Adipocyte (in vitro differentiated cells): ENCODE measurements around the gene GRK4.
"Not testable (repeated sequence)": the region's sequence is repeated elsewhere in the genome, so short reads cannot be mapped to it uniquely, and the experiment has no call there.

Source experiments
- DNase-seq: peaks from one replicate; pipeline ENCODE4 v3.0.0-alpha.2; 2015; ENCODE audit warnings: low read depth
- H3K27me3 ChIP-seq: replicated peaks from 2 replicates; pipeline ENCODE4 v1.7.0; 2013; ENCODE audit warnings: mild to moderate bottlenecking, low read length, moderate library complexity; ENCODE audit not compliant: control insufficient read depth, insufficient read depth
- H3K36me3 ChIP-seq: 2 replicates; pipeline ENCODE4 v1.7.0; 2013; ENCODE audit warnings: low read length, mild to moderate bottlenecking, moderate library complexity; ENCODE audit not compliant: control insufficient read depth, insufficient read depth, severe bottlenecking
- H3K4me1 ChIP-seq: 2 replicates; pipeline ENCODE4 v1.7.0; 2013; ENCODE audit warnings: mild to moderate bottlenecking, low read length, moderate library complexity; ENCODE audit not compliant: control insufficient read depth, insufficient read depth
- H3K4me3 ChIP-seq: 2 replicates; pipeline ENCODE4 v1.7.0; 2013; ENCODE audit warnings: mild to moderate bottlenecking, low read length, moderate library complexity
- H3K9ac ChIP-seq: 2 replicates; pipeline ENCODE4 v1.7.0; 2013; ENCODE audit warnings: mild to moderate bottlenecking, low read length, moderate library complexity
- H3K9me3 ChIP-seq: 2 replicates; pipeline ENCODE4 v1.7.0; 2013; ENCODE audit warnings: mild to moderate bottlenecking, low read length, moderate library complexity; ENCODE audit not compliant: control insufficient read depth

GRK4 gene

DNA sequence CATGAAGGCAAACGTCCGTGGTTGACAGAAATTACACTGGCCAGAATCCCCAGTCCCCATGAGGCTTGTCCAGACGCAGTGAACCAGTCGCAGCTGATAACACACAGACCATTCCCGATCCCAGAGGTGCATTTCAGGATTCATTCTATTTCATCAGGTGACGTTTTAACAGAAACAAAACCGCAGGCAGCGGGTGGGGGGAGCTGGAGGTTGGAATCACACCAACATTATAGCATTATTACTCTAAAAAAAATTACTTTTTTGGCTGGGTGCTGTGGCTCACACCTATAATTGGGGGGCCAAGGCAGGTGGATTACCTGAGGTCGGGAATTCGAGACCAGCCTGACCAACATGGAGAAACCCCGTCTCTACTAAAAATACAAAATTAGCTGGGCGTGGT lies 25.4 kb upstream of the GRK4 start:
- H3K4me1 ChIP-seq, result peaks cover 24% of the 10 kb centered on the region
- DNase-seq, result no peak
- no peaks in the 10 kb centered on the region for H3K9me3 ChIP-seq
- H3K27me3 ChIP-seq, result no peaks in the 10 kb centered on the region
- H3K36me3 ChIP-seq, result peaks cover 64% of the 10 kb centered on the region
- H3K4me3 ChIP-seq, result no peak overlapping the region
- H3K9ac ChIP-seq, result no peak overlapping the region

DNA sequence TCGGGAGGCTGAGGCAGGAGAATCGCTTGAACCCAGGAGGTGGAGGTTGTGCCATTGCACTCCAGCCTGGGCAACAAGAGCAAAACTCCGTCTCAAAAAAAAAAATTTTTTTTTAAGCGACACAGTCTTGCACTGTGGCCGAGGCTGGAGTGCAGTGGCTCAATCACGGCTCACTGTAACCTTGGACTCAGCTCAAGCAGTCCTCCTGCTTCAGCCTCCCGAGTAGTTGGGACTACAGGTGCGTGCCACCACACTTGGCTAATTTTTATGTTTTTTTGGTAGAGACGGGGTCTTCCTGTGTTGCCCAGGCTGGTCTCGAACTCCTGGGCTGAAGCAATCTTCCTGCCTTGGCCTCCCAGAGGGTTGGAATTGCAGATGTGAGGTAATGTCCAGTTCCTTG lies 25.0 kb upstream of the GRK4 start:
- DNase-seq, H3K27me3 ChIP-seq, H3K9me3 ChIP-seq, H3K4me3 ChIP-seq, H3K9ac ChIP-seq: not testable (repeated sequence)
- Histone ChIP-seq H3K4me1 (peaks cover 24% of the 10 kb centered on the region), H3K36me3 (peaks cover 69% of the 10 kb centered on the region)

DNA sequence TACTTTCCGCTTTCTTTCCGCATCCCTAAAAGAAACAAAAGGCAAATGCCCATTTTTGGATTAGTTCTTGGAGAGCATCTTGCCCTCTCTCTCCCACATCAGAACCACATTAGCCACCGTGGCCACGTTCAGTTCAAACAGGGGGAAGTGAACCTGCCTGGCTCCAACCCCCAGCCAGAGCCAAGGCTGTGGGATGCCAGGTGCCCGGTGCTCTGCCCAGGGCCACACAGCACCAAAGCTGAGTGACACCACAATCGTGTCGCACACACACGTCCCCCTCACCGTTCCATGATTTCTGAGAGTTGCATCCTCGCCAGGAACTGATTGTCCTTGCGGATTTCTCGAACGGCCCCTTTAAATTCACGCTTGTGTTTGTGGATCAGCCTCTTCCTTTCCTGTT lies 24.5 kb upstream of the GRK4 start:
- peaks cover 24% of the 10 kb centered on the region for H3K4me1 ChIP-seq
- no peak overlapping the region for H3K4me3 ChIP-seq
- no peaks in the 10 kb centered on the region for H3K27me3 ChIP-seq
- H3K9ac ChIP-seq, result no peak overlapping the region
- DNase-seq, result no peak
- no peaks in the 10 kb centered on the region for H3K9me3 ChIP-seq
- peaks cover 74% of the 10 kb centered on the region for H3K36me3 ChIP-seq

DNA sequence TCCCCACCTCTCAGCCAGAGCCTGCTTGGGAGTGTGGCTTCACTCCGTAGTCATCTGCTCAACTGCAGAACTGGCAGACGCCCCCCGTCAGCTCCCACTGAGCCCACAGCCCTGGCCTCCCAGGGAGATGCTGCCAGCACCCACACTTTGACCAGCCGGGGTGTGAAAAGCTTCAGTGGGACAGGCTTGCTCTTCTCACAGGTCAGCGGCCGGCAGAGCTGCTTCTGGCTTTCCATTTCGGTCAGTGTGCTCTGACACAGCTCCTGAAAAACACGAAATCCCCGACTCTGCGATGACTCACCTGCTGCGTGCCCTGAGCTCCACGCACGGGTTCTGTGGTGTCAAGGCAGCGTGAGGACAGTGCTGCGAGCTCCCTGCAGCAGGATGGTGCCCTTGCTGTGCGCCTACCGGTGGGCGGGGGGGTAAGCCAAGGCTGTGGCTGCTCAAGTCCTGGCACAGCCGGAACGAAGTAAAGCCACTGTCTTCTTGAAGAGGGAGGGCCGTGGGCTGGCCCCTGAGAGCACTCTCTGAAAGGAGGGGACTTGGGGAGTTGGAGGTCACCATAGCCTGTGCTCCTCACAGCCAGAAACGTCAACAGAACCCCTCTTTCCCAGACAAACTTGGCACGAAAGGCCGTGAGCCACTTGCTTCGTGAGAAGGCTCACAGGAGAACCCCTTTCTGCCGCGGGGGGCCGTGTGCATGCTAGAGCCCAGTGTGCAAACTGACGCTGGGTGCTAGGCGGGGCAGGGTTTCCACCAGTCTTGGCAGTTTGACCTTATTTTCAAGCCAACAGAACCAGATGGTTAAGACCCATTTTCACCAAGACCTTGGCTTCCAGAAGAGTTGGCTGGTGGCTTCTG lies 23.8 kb upstream of the GRK4 start:
- Histone ChIP-seq H3K4me3 (no peak overlapping the region), H3K9me3 (no peaks in the 10 kb centered on the region), H3K9ac (no peak overlapping the region), H3K27me3 (no peaks in the 10 kb centered on the region), H3K4me1 (peaks cover 24% of the 10 kb centered on the region), H3K36me3 (peaks cover 80% of the 10 kb centered on the region)
- DNase-seq, result no peak

DNA sequence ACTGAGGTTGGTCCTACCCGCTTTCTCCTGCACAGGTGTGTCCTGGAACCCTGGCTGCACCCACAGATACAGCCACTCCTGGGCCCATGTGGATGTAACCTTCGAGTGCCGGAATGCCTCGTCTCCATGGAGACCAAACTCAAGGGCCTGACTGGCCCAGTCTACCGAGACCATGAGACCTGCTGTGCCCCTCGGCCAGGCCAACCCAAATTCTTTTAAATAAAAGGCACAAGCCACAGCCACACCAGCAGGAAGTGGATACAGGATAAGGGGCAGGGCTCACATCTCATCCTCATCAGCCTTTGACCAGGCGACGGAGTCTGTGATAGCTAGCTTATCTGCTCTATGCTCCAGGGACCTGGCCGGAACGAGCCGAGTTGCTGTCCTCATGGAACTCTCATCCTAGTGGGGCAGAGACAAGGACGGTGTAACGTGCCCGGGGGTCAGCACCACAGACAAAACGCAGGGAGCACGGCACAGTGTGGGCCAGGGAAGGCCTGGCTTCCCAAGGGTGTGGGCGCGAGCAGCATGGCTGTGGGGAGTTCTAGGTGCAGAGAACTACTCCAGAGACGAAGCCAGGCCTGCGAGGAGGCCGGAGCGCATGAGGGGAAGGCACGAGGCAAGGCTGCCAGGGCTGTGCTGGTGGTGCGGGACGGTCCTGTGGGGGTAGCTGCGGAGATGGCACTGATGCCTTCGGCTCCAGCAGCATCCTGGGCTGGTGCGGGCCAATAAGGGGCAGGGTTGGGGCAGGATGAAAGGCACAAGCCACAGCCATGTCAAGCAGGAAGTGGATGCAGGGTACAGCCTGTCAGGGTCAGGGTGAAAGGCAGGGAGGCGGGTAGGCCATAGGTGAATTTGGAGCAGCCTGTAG lies 22.9 kb upstream of the GRK4 start:
- H3K9me3 ChIP-seq, result no peaks in the 10 kb centered on the region
- DNase-seq, result no peak
- H3K9ac ChIP-seq, result no peak overlapping the region
- H3K36me3 ChIP-seq, result peaks cover 89% of the 10 kb centered on the region
- no peak overlapping the region for H3K4me3 ChIP-seq
- peaks cover 22% of the 10 kb centered on the region for H3K4me1 ChIP-seq
- no peaks in the 10 kb centered on the region for H3K27me3 ChIP-seq

DNA sequence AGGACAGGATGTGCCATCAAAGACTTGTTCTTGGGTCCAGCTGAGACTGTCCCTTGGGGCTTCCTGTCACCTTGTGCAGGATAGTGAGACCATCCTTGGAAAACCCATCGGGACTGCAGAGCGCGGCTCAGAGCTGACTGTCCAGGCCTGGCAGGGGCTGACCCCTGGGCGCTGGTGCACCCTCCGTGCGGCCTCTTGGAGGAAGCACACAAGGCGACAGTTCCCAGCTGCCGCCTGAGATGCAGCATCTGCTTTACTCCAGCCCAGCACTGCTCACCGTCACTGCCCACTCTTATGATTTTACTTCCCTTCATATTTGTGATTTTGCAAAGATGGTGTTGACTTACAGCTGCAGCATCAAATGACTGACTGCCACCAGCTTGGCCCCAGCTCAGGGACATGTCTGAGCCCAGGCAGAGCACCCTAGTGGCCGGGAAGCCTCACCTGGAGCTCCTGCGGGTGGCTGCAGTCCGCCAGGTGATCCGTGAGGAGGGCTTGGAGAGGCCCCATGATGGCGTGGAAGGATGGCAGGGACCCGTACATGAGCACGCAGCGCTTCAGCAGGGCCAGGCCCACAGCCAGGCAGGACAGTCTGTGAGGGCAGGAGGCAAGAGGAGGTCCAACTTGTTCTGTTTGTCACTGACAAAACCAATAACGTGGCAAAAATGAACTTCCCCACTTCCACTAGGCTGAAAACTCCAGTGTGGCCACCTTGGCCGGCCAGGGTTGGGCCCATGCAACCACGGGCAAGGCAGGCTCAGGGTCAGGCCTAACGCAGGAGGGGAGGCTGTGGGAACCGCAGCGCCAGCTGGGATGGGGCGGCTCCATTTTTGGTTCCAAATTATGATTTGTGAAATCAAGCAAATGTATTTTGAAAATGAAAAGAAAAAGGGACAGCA lies 22.0 kb upstream of the GRK4 start:
- no peaks in the 10 kb centered on the region for H3K9me3 ChIP-seq

DNA sequence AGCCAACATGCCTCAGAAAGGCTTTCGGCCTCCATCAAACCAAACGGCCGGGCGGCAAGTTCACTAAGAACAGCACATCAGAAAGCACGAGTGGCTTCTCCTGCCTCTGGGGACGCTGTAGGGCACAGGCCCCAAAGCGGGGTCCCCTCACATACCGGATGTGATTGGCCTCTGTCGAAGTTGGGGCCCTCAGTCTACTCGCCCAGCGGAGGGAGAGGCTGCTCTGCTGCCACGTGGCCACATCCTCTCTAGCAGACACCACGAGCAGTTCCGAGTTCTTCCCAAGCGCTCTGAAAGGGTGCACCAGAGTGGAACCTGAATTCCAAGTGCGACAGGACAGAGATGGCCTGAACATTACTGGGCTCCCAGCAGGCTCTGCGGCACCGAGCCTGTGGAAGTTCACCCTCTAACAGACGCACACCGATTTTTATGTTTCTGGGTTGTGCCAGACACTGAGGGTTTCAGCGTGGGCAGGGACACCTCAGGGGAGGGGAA lies 21.3 kb upstream of the GRK4 start:
- no peaks in the 10 kb centered on the region for H3K9me3 ChIP-seq
- H3K27me3 ChIP-seq, result no peaks in the 10 kb centered on the region
- H3K9ac ChIP-seq, result no peak overlapping the region
- H3K4me1 ChIP-seq, result peaks cover 7% of the 10 kb centered on the region
- peaks cover 98% of the 10 kb centered on the region for H3K36me3 ChIP-seq
- no peak overlapping the region for H3K4me3 ChIP-seq
- DNase-seq, result no peak

More for the DNA sequence above, 22.0 kb upstream of the GRK4 start:
- peaks cover 13% of the 10 kb centered on the region for H3K4me1 ChIP-seq
- DNase-seq, result no peak
- peaks cover 95% of the 10 kb centered on the region for H3K36me3 ChIP-seq
- H3K4me3 ChIP-seq, result no peak overlapping the region
- H3K27me3 ChIP-seq, result no peaks in the 10 kb centered on the region
- H3K9ac ChIP-seq, result no peak overlapping the region

DNA sequence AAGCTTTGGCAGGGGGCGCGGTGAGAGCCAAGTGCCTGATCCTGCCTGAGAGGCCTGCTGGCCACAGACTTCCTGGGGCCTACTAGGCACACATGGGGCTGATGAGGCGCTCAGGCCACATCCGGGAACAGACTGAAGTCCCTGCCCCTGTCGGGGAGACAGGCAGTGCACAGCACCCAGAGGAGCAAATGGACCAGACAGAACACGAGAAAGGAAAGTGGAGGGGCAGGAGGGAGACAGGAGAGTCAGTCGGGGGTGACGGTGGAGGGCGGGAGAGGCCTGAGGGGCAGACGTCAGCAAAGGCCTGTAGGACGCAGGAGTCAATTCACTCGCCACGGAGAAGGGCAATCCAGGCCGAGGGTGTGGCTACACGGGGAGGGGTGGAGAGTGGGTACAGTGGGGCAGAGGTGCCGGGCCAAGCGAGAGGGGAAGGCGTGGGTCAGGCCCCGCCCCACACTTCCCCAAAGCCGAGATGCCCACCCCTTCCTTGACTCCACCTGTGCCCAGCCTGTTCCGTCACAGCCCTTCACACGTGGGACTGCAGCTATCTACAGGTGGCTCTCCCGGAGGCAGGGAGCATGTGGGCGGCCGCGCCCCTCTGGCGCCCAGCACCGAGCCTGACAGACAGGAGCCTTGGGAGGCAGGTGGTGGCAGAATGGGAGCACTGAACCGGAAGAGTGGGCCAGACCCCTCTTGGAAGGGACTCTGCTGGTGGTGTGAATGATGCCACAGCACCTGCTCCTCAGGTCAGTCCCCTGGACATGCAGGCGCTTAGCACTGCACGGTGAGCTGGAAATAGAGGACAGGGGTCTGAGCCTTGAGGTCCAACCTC lies 20.6 kb upstream of the GRK4 start:
- peaks cover 2% of the 10 kb centered on the region for H3K4me1 ChIP-seq
- H3K9ac ChIP-seq, result no peak overlapping the region
- H3K4me3 ChIP-seq, result no peak overlapping the region
- H3K9me3 ChIP-seq, result no peaks in the 10 kb centered on the region
- H3K36me3 ChIP-seq, result peaks cover 98% of the 10 kb centered on the region
- no peaks in the 10 kb centered on the region for H3K27me3 ChIP-seq
- no peak for DNase-seq

DNA sequence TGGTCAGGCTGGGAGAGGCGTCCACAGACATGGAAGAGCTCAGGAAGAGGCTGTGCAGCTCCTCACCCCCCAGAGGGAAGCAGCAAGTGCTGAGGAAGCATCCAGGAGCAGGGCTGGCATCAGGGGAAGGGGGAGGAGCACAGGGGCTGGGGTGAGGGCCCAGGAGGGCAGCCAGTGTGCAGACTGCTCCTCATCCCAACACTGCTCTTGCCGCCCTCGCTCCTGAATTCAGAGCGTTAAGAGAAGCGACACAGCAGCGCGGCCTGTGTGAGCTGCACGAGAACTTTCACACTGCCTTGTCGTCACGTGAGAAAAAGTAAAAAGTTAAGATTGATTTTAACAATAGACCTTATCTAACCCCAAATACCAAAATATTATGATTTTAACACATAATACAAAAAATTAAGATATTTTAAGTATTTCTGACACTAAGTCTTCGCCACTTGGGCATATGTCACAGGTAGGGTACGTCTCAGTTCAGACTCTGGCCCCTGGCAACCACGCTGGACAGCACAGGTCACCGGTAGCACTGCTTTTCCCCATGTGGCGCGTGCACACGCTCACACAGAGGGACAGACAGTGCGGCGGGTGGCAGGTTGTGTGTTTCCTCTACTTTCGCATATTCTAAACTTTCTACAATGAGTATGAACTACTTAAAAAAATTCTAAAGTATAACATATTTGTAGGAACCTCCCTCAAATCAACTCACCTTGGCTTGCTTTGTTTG lies 19.8 kb upstream of the GRK4 start:
- Histone ChIP-seq H3K27me3 (no peaks in the 10 kb centered on the region), H3K9ac (no peak overlapping the region), H3K4me3 (no peak overlapping the region), H3K9me3 (no peaks in the 10 kb centered on the region), H3K36me3 (peaks cover 97% of the 10 kb centered on the region), H3K4me1 (peaks cover 3% of the 10 kb centered on the region)
- DNase-seq, result no peak

DNA sequence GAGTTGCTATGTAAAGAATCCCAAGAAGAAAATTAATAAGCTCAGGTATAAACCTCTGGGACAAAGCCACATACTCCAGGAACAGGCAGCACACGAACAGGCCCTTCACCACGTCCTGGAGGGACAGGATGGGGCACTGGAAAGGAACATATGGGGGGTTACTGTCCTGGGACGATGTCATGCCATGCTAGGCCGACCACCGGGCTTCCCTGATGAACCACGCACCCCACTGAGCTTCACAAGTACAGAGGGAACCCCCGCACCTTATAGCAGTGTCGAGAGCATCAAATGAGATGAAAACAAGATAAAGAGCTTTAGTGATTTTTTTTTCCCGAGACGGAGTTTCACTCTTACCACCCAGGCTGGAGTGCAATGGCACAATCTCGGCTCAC lies 19.3 kb upstream of the GRK4 start:
- Histone ChIP-seq H3K4me1 (peaks cover 3% of the 10 kb centered on the region), H3K36me3 (peaks cover 97% of the 10 kb centered on the region), H3K4me3 (no peak overlapping the region), H3K27me3 (no peaks in the 10 kb centered on the region), H3K9me3 (no peaks in the 10 kb centered on the region), H3K9ac (no peak overlapping the region)
- no peak for DNase-seq
